ENCODE results near the gene ECE2. TPM values are rescaled to one million over a fixed set of nuclear protein-coding genes. Genes with fewer than 3 reads are reported as not detected.

Gene ECE2
- total and polyA plus RNA-seq, 10 donors: not detected

- intact Hi-C loops (cut with DNase I; ENCODE audit: low total_unique reads): no loop called here
Observed at GRCh38 chr3:184272269-184272668, 3.6 kb upstream of the ECE2 start.

GRCh38 chr3:184275381-184275701, 481 bp upstream of the ECE2 start:
- intact Hi-C loops (cut with DNase I; ENCODE audit: low total_unique reads): no loop called here
- peaks cover 5 to 74% (median 23%) of the 10 kb centered on the region in 7 donors for H3K27me3 ChIP-seq (replicated peaks in 1 of 7)
- H3K4me3 ChIP-seq: no peak overlapping the region
- no peak for DNase-seq
- no peaks in the 10 kb centered on the region for H3K36me3 ChIP-seq
- H3K27ac ChIP-seq: no peak overlapping the region
- 64 to 80% (median 77%) methylated on average over 12 of the region's 12 CpGs for WGBS, 5 donors
- no peaks in the 10 kb centered on the region for H3K9me3 ChIP-seq
- no peak for TF ChIP-seq POLR2A (IDR thresholded peaks at IDR 0.05)
- no peak for TF ChIP-seq POLR2AphosphoS5 (IDR thresholded peaks at IDR 0.05)
- no peak for TF ChIP-seq CTCF (IDR thresholded peaks at IDR 0.05 in 8 of 11, conservative IDR thresholded peaks at IDR 0.05 in 3 of 11)
- H3K4me1 ChIP-seq: no peaks in the 10 kb centered on the region

More at GRCh38 chr3:184272269-184272668, 3.6 kb upstream of the ECE2 start:
- no peak for TF ChIP-seq CTCF (IDR thresholded peaks at IDR 0.05 in 8 of 11, conservative IDR thresholded peaks at IDR 0.05 in 3 of 11)
- no peak for TF ChIP-seq POLR2A (IDR thresholded peaks at IDR 0.05)
- TF ChIP-seq POLR2AphosphoS5 (IDR thresholded peaks at IDR 0.05): no peak
- Histone ChIP-seq H3K27me3 (replicated peaks in 1 of 7) (peaks cover 5 to 90% (median 22%) of the 10 kb centered on the region in 7 donors), H3K27ac (no peak overlapping the region), H3K4me1 (no peaks in the 10 kb centered on the region), H3K9me3 (peaks cover 0 to 3% (median 0%) of the 10 kb centered on the region in 8 donors), H3K4me3 (no peak overlapping the region), H3K36me3 (no peaks in the 10 kb centered on the region)
- DNase-seq: no peak
- 18 to 31% (median 21%) methylated on average over 1 of the region's 1 CpG for WGBS, 5 donors

- no peak overlapping the region for H3K4me3 ChIP-seq
- no peaks in the 10 kb centered on the region for H3K4me1 ChIP-seq
- H3K27me3 ChIP-seq (replicated peaks in 1 of 7): peaks cover 5 to 62% (median 23%) of the 10 kb centered on the region in 7 donors
- no peaks in the 10 kb centered on the region for H3K36me3 ChIP-seq
- intact Hi-C loops (cut with DNase I; ENCODE audit: low total_unique reads): no loop called here
- WGBS, 5 donors: 86 to 94% (median 91%) methylated on average over 6 of the region's 6 CpGs
- DNase-seq: no peak
- no peaks in the 10 kb centered on the region for H3K9me3 ChIP-seq
- TF ChIP-seq CTCF (IDR thresholded peaks at IDR 0.05 in 8 of 11, conservative IDR thresholded peaks at IDR 0.05 in 3 of 11): no peak
- TF ChIP-seq POLR2A (IDR thresholded peaks at IDR 0.05): no peak
- no peak for TF ChIP-seq POLR2AphosphoS5 (IDR thresholded peaks at IDR 0.05)
- no peak overlapping the region for H3K27ac ChIP-seq
Observed at GRCh38 chr3:184277366-184277765, 1.5 kb downstream of the ECE2 start.

DNA sequence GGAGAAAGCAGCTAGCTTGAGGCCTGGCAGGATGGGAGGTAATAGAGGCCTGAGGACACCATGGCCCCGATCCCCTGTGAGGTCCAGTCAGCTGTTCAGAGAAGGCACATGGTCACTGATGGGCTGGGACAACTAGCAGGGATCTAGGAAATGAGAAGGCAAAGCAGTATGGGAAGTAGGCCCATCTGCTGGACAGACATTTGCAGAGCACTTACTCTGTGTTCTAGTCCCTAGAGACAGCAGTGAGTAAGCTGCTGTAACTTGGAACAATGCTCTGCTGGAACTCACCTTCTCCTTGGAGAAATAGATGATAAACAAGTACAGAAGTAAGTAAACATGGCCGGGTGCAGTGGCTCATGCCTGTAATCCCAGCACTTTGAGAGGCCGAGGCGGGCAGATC, 7.1 kb downstream of the ECE2 start:
- WGBS, 5 donors: 87 to 98% (median 90%) methylated on average over 4 of the region's 4 CpGs
- no peaks in the 10 kb centered on the region for H3K36me3 ChIP-seq
- no peak for DNase-seq
- intact Hi-C loops (cut with DNase I; ENCODE audit: low total_unique reads): no loop called here
- TF ChIP-seq POLR2AphosphoS5 (IDR thresholded peaks at IDR 0.05) (no peak), POLR2A (IDR thresholded peaks at IDR 0.05) (no peak), CTCF (IDR thresholded peaks at IDR 0.05 in 8 of 11, conservative IDR thresholded peaks at IDR 0.05 in 3 of 11) (no peak)
- H3K9me3 ChIP-seq: no peaks in the 10 kb centered on the region
- H3K27ac ChIP-seq: no peak overlapping the region
- H3K27me3 ChIP-seq (replicated peaks in 1 of 7): peaks cover 0 to 34% (median 3%) of the 10 kb centered on the region in 7 donors
- H3K4me1 ChIP-seq: no peaks in the 10 kb centered on the region
- no peak overlapping the region for H3K4me3 ChIP-seq
